Peyer's patch (tissue), 4 donors: ENCODE results near the gene SLC22A2. TPM values are rescaled to one million over a fixed set of nuclear protein-coding genes. Genes with fewer than 3 reads are reported as not detected.

Source experiments
- DNase-seq, 3 donors: peaks; one replicate each; pipeline ENCODE4 v3.0.0-alpha.2; 2017 to 2019
- H3K27ac ChIP-seq, 4 donors: fragments of 200-600 bp; sonication (generic); one replicate each; pipeline ENCODE4 v1.5.1; 2016 to 2019
- H3K27me3 ChIP-seq, 2 donors: fragments of 200-600 bp; sonication (generic); one replicate each; pipeline ENCODE4 v1.5.1; 2019
- H3K36me3 ChIP-seq, 3 donors: fragments of 200-600 bp; sonication (generic); one replicate each; pipeline ENCODE4 v1.5.1; 2016 to 2019
- H3K4me1 ChIP-seq, 4 donors: fragments of 200-600 bp; sonication (generic); one replicate each; pipeline ENCODE4 v1.5.1; 2016 to 2019
- H3K4me3 ChIP-seq, 4 donors: fragments of 200-600 bp; sonication (generic); 1 replicate in 3 of 4; 2 replicates in 1 of 4; pipeline ENCODE4 v1.5.1; 2016 to 2019; ENCODE audit warnings: mild to moderate bottlenecking in 1 of 4
- H3K9me3 ChIP-seq, 4 donors: fragments of 200-600 bp; sonication (generic); one replicate each; pipeline ENCODE4 v1.5.1; 2016 to 2019; ENCODE audit warnings: mild to moderate bottlenecking in 1 of 4
- CTCF ChIP-seq, 6 experiments: fragments of 450-650 bp in 4 of 6; fragments of 200-600 bp in 2 of 6; sonication (generic) in 1 of 6; IDR thresholded peaks; one replicate each; pipeline ENCODE4 v1.5.1; 2017 to 2019; ENCODE audit warnings: antibody characterized with exemption in 6 of 6, mild to moderate bottlenecking in 3 of 6, moderate library complexity in 1 of 6
- POLR2A ChIP-seq, 2 donors: fragments of 450-650 bp; IDR thresholded peaks; one replicate each; pipeline ENCODE4 v1.5.1; 2017; ENCODE audit warnings: antibody characterized with exemption in 2 of 2, mild to moderate bottlenecking in 2 of 2, moderate library complexity in 2 of 2
- total RNA-seq, 4 donors: library from RNA; depleted of rRNA; stranded (reverse); fragments of >200 nt; gene quantifications; one replicate each; pipeline ENCODE4 v1.1.0, GENCODE V29; 2016

SLC22A2 gene
- total RNA-seq, 4 donors from 2014 or later, result not detected

GRCh38 chr6:160197662-160198061 is 61.0 kb downstream of the SLC22A2 start:
- H3K4me1 ChIP-seq, result no peaks in the 10 kb centered on the region
- H3K27ac ChIP-seq, result no peak overlapping the region
- TF ChIP-seq CTCF (IDR thresholded peaks at IDR 0.05) (no peak), POLR2A (IDR thresholded peaks at IDR 0.05) (no peak)

GRCh38 chr6:160194808-160195207 is 63.8 kb downstream of the SLC22A2 start:
- Histone ChIP-seq H3K4me1 (no peaks in the 10 kb centered on the region), H3K9me3 (peaks cover 0 to 9% (median 0%) of the 10 kb centered on the region in 4 donors), H3K4me3 (no peak overlapping the region), H3K36me3 (no peaks in the 10 kb centered on the region), H3K27ac (no peak overlapping the region), H3K27me3 (no peaks in the 10 kb centered on the region)
- DNase-seq, result no peak
- TF ChIP-seq POLR2A (IDR thresholded peaks at IDR 0.05) (no peak), CTCF (IDR thresholded peaks at IDR 0.05) (no peak)

More at GRCh38 chr6:160197662-160198061, 61.0 kb downstream of the SLC22A2 start:
- Histone ChIP-seq H3K36me3 (no peaks in the 10 kb centered on the region), H3K4me3 (no peak overlapping the region), H3K27me3 (no peaks in the 10 kb centered on the region), H3K9me3 (peaks cover 0 to 2% (median 0%) of the 10 kb centered on the region in 4 donors)
- DNase-seq, result no peak

GRCh38 chr6:160192840-160193239 is 65.8 kb downstream of the SLC22A2 start:
- Histone ChIP-seq H3K4me3 (no peak overlapping the region), H3K27me3 (no peaks in the 10 kb centered on the region), H3K36me3 (no peaks in the 10 kb centered on the region), H3K4me1 (no peaks in the 10 kb centered on the region), H3K27ac (no peak overlapping the region), H3K9me3 (peaks cover 0 to 9% (median 0%) of the 10 kb centered on the region in 4 donors)
- DNase-seq, result no peak
- no peak for TF ChIP-seq CTCF (IDR thresholded peaks at IDR 0.05)
- no peak for TF ChIP-seq POLR2A (IDR thresholded peaks at IDR 0.05)

GRCh38 chr6:160190973-160191372 is 67.6 kb downstream of the SLC22A2 start:
- no peak for TF ChIP-seq CTCF (IDR thresholded peaks at IDR 0.05)
- TF ChIP-seq POLR2A (IDR thresholded peaks at IDR 0.05), result no peak
- no peak overlapping the region for H3K4me3 ChIP-seq
- peaks cover 0 to 9% (median 0%) of the 10 kb centered on the region in 4 donors for H3K9me3 ChIP-seq
- DNase-seq, result no peak
- no peaks in the 10 kb centered on the region for H3K27me3 ChIP-seq
- H3K27ac ChIP-seq, result no peak overlapping the region
- no peaks in the 10 kb centered on the region for H3K4me1 ChIP-seq
- H3K36me3 ChIP-seq, result no peaks in the 10 kb centered on the region

GRCh38 chr6:160190081-160190480 is 68.5 kb downstream of the SLC22A2 start:
- Histone ChIP-seq H3K4me3 (no peak overlapping the region), H3K9me3 (peaks cover 0 to 9% (median 0%) of the 10 kb centered on the region in 4 donors), H3K27ac (no peak overlapping the region), H3K36me3 (no peaks in the 10 kb centered on the region), H3K4me1 (no peaks in the 10 kb centered on the region), H3K27me3 (no peaks in the 10 kb centered on the region)
- no peak for DNase-seq
- no peak for TF ChIP-seq CTCF (IDR thresholded peaks at IDR 0.05)
- no peak for TF ChIP-seq POLR2A (IDR thresholded peaks at IDR 0.05)

GRCh38 chr6:160188773-160189172 is 69.8 kb downstream of the SLC22A2 start:
- no peak overlapping the region for H3K27ac ChIP-seq
- no peak for DNase-seq
- no peak overlapping the region for H3K4me3 ChIP-seq
- H3K27me3 ChIP-seq, result no peaks in the 10 kb centered on the region
- H3K9me3 ChIP-seq, result peaks cover 0 to 9% (median 0%) of the 10 kb centered on the region in 4 donors
- H3K4me1 ChIP-seq, result no peaks in the 10 kb centered on the region
- TF ChIP-seq CTCF (IDR thresholded peaks at IDR 0.05) (no peak), POLR2A (IDR thresholded peaks at IDR 0.05) (no peak)
- H3K36me3 ChIP-seq, result no peaks in the 10 kb centered on the region
